HG03039 (cell line): ENCODE results near the gene COLEC11.
"Not testable (repeated sequence)": the region's sequence is repeated elsewhere in the genome, so short reads cannot be mapped to it uniquely, and the experiment has no call there.

ENCODE experiments used
- ATAC-seq: cut with Tn5 transposase; IDR thresholded peaks from one replicate; pipeline ENCODE4 v1.9.1; 2021; ENCODE audit warnings: mild to moderate bottlenecking, moderate library complexity; ENCODE audit not compliant: unreplicated experiment

COLEC11 gene

GRCh38 chr2:3594493-3595281 is at the start of gene COLEC11:
TSS of gene COLEC11 (plus strand) at chr2:3595112. CDS start at chr2:3604341, 9,229 bp downstream.
- no peak for ATAC-seq

- no peak for ATAC-seq
Observed at GRCh38 chr2:3545788-3546478, 49.0 kb upstream of the COLEC11 start.

GRCh38 chr2:3547915-3548314 is 47.0 kb upstream of the COLEC11 start:
- ATAC-seq, result no peak

GRCh38 chr2:3553946-3554345 is 41.0 kb upstream of the COLEC11 start:
- ATAC-seq, result no peak

- peak; percentile 19 for ATAC-seq
Observed at GRCh38 chr2:3557639-3558204, 37.2 kb upstream of the COLEC11 start.

GRCh38 chr2:3558205-3559014 is 36.5 kb upstream of the COLEC11 start, which contains the start of gene RNASEH1:
TSS of gene RNASEH1 (minus strand) at chr2:3558333. CDS start at chr2:3558260, 73 bp downstream.
- peak; percentile 94 for ATAC-seq

- peak; percentile 50 for ATAC-seq
Observed at GRCh38 chr2:3563521-3563976, 31.4 kb upstream of the COLEC11 start.

GRCh38 chr2:3565117-3565516 is 29.8 kb upstream of the COLEC11 start:
- ATAC-seq, result no peak

GRCh38 chr2:3566806-3567205 is 28.1 kb upstream of the COLEC11 start:
- ATAC-seq, result no peak

- ATAC-seq, result not testable (repeated sequence)
Observed at GRCh38 chr2:3569656-3570055, 25.3 kb upstream of the COLEC11 start.

- ATAC-seq, result no peak
Observed at GRCh38 chr2:3571284-3571683, 23.6 kb upstream of the COLEC11 start.

GRCh38 chr2:3572620-3573019 is 22.3 kb upstream of the COLEC11 start:
- no peak for ATAC-seq

- ATAC-seq, result no peak
Observed at GRCh38 chr2:3574155-3574554, 20.8 kb upstream of the COLEC11 start.

GRCh38 chr2:3575534-3576262 is 19.2 kb upstream of the COLEC11 start:
- peak; percentile 24 for ATAC-seq

GRCh38 chr2:3576263-3576630 is 18.7 kb upstream of the COLEC11 start:
- ATAC-seq, result not testable (repeated sequence)

GRCh38 chr2:3578987-3579386 is 15.9 kb upstream of the COLEC11 start:
- ATAC-seq, result no peak

- ATAC-seq, result no peak
Observed at GRCh38 chr2:3580449-3580848, 14.5 kb upstream of the COLEC11 start.

GRCh38 chr2:3581367-3582262 is 13.3 kb upstream of the COLEC11 start:
- ATAC-seq, result no peak

GRCh38 chr2:3584076-3584475 is 10.8 kb upstream of the COLEC11 start:
- no peak for ATAC-seq
